Testis (tissue), 2 donors: ENCODE data around the gene TRIM63.

Experiments
- CTCF ChIP-seq, 3 experiments: fragments of 450-650 bp in 2 of 3; fragments of 200-600 bp in 1 of 3; sonication (generic) in 1 of 3; IDR thresholded peaks; one replicate each; pipeline ENCODE4 v1.5.1; 2016 to 2019; ENCODE audit warnings: antibody characterized with exemption in 3 of 3, mild to moderate bottlenecking in 2 of 3, moderate library complexity in 1 of 3
- POLR2A ChIP-seq: fragments of 450-650 bp; IDR thresholded peaks from one replicate; pipeline ENCODE4 v1.6.1; 2017; ENCODE audit warnings: antibody characterized with exemption, mild to moderate bottlenecking, moderate library complexity

GRCh38 chr1:26092422-26092821 is 25.0 kb upstream of the TRIM63 start:
- TF ChIP-seq CTCF (IDR thresholded peaks at IDR 0.05) (no peak), POLR2A (no peak)
